Astrocyte (in vitro differentiated cells and primary cell): ENCODE results near the gene HSPA12B.

Experiments
- EZH2 ChIP-seq: IDR thresholded peaks from 2 replicates; pipeline ENCODE4 v1.6.1; 2012; ENCODE audit warnings: mild to moderate bottlenecking, low read length, inconsistent platforms; ENCODE audit not compliant: insufficient read depth
- TF ChIP-seq, protein P1 (sequence below): IDR thresholded peaks from 2 replicates; pipeline ENCODE4 v1.5.1; 2011; ENCODE audit warnings: low read depth, mild to moderate bottlenecking, inconsistent platforms, low read length, moderate library complexity; ENCODE audit not compliant: insufficient read depth

DNA sequence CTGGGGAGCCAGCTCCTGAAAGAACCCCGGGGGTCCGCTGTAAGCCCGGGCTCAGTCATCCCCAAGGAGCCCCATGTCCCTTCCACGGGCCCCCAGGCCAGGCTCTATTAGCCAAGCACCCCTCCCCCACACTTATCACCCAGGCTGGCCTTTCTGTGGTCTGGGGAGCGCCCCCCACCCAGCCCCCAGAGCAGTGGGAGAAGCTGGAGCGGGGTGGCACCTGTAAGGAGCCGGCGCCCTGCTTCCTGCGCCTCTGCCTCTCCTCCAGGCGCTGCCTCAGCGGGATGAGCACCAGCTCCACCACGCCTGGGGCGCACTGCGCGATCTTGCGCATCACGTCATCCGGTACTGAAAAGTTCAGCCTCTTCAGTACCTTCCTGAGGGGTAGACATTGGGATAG is 46.5 kb downstream of the HSPA12B start:
- TF ChIP-seq, protein P1, sequence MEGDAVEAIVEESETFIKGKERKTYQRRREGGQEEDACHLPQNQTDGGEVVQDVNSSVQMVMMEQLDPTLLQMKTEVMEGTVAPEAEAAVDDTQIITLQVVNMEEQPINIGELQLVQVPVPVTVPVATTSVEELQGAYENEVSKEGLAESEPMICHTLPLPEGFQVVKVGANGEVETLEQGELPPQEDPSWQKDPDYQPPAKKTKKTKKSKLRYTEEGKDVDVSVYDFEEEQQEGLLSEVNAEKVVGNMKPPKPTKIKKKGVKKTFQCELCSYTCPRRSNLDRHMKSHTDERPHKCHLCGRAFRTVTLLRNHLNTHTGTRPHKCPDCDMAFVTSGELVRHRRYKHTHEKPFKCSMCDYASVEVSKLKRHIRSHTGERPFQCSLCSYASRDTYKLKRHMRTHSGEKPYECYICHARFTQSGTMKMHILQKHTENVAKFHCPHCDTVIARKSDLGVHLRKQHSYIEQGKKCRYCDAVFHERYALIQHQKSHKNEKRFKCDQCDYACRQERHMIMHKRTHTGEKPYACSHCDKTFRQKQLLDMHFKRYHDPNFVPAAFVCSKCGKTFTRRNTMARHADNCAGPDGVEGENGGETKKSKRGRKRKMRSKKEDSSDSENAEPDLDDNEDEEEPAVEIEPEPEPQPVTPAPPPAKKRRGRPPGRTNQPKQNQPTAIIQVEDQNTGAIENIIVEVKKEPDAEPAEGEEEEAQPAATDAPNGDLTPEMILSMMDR: no peak
- no peak for TF ChIP-seq EZH2
